ENCODE measurements around the gene CDO1.

DNA sequence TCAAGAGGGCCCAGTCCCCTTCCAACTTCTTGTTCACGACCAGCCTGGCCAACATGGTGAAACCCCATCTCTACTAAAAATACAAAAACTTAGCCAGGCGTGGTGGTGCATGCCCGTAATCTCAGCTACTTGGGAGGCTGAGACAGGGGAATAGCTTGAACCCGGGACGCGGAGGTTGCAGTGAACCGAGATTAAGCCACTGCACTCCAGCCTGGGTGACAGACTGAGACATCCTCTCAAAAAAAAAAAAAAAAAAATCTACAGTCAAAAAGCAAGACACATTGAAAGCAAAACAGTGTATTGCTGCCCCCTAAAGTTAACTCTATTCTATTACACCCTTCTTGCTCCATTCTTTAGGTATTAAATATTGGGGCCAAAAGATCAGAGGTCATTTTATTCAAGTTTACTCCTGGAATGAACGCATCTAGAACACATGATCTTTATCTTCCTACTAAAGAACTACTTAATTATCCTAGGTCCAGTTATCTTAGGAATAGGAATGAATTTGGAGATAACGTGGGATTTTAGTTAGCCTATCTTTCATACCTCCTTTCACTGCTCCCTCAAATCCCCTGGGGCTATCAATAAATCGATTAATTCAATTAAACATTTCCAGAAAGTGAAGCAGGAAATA, 22.5 kb upstream of the CDO1 start:
- TF ChIP-seq EZH2 (IDR thresholded peaks at IDR 0.05; ENCODE audit: borderline replicate concordance, low read length) = no peak
- TF ChIP-seq, protein P1, sequence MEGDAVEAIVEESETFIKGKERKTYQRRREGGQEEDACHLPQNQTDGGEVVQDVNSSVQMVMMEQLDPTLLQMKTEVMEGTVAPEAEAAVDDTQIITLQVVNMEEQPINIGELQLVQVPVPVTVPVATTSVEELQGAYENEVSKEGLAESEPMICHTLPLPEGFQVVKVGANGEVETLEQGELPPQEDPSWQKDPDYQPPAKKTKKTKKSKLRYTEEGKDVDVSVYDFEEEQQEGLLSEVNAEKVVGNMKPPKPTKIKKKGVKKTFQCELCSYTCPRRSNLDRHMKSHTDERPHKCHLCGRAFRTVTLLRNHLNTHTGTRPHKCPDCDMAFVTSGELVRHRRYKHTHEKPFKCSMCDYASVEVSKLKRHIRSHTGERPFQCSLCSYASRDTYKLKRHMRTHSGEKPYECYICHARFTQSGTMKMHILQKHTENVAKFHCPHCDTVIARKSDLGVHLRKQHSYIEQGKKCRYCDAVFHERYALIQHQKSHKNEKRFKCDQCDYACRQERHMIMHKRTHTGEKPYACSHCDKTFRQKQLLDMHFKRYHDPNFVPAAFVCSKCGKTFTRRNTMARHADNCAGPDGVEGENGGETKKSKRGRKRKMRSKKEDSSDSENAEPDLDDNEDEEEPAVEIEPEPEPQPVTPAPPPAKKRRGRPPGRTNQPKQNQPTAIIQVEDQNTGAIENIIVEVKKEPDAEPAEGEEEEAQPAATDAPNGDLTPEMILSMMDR (conservative IDR thresholded peaks at IDR 0.05 in 1 of 2, IDR thresholded peaks at IDR 0.05 in 1 of 2; ENCODE audit: extremely low read depth in 1 of 2, insufficient read depth in 1 of 2, low read depth in 1 of 2, low read length in 2 of 2) = peak; percentile 52 to 53

Measured in mammary epithelial cell (primary cell).